ENCODE measurements around the gene SCUBE2.
A peak's percentile ranks its signal among the peaks of the same experiment; 100 is the strongest.

The SCUBE2 gene

GRCh38 chr11:9091044-9091922 is at the start of gene SCUBE2:
Gene SCUBE2, minus strand, starts transcription at chr11:9091599. Its CDS starts 71 bp downstream, at chr11:9091528.
- DNase-seq (ENCODE audit: low read depth in 2 of 2) = no peak

- DNase-seq (ENCODE audit: low read depth in 2 of 2) = no peak
These were observed 49.8 kb upstream of the SCUBE2 start for GRCh38 chr11:9141186-9141585.

- DNase-seq (ENCODE audit: low read depth in 2 of 2) = no peak
These were observed 48.4 kb upstream of the SCUBE2 start for GRCh38 chr11:9139628-9140357.

GRCh38 chr11:9138612-9139579 is 47.5 kb upstream of the SCUBE2 start:
- DNase-seq (ENCODE audit: low read depth in 2 of 2) = peak in 1 of 2 experiments; percentile 12

GRCh38 chr11:9138133-9138453 is 46.7 kb upstream of the SCUBE2 start:
- no peak for DNase-seq (ENCODE audit: low read depth in 2 of 2)

- DNase-seq (ENCODE audit: low read depth in 2 of 2) = peak; percentile 32 to 66
These were observed 46.1 kb upstream of the SCUBE2 start for GRCh38 chr11:9137293-9138132.

GRCh38 chr11:9136741-9137140 is 45.3 kb upstream of the SCUBE2 start:
- DNase-seq (ENCODE audit: low read depth in 2 of 2) = no peak

GRCh38 chr11:9133956-9134355 is 42.6 kb upstream of the SCUBE2 start:
- no peak for DNase-seq (ENCODE audit: low read depth in 2 of 2)

- DNase-seq (ENCODE audit: low read depth in 2 of 2) = no peak
These were observed 40.9 kb upstream of the SCUBE2 start for GRCh38 chr11:9132203-9132878.

GRCh38 chr11:9130297-9130696 is 38.9 kb upstream of the SCUBE2 start:
- DNase-seq (ENCODE audit: low read depth in 2 of 2) = no peak

GRCh38 chr11:9126636-9127035 is 35.2 kb upstream of the SCUBE2 start:
- no peak for DNase-seq (ENCODE audit: low read depth in 2 of 2)

- DNase-seq (ENCODE audit: low read depth in 2 of 2) = no peak
These were observed 33.9 kb upstream of the SCUBE2 start for GRCh38 chr11:9125185-9125886.

GRCh38 chr11:9123595-9124304 is 32.4 kb upstream of the SCUBE2 start:
- DNase-seq (ENCODE audit: low read depth in 2 of 2) = no peak

GRCh38 chr11:9121469-9121796 is 30.0 kb upstream of the SCUBE2 start:
- DNase-seq (ENCODE audit: low read depth in 2 of 2) = no peak

- DNase-seq (ENCODE audit: low read depth in 2 of 2) = no peak
These were observed 29.5 kb upstream of the SCUBE2 start for GRCh38 chr11:9120664-9121468.

- DNase-seq (ENCODE audit: low read depth in 2 of 2) = no peak
These were observed 26.9 kb upstream of the SCUBE2 start for GRCh38 chr11:9118277-9118676.

GRCh38 chr11:9112075-9112474 is 20.7 kb upstream of the SCUBE2 start:
- DNase-seq (ENCODE audit: low read depth in 2 of 2) = no peak
